ENCODE data around the gene MAP3K13. TPM values are rescaled to one million over a fixed set of nuclear protein-coding genes. Genes with fewer than 3 reads are reported as not detected.

The MAP3K13 gene
- total and polyA plus RNA-seq, 3 donors from 2014 or later = 37.1 to 66.5 (median 43.7) TPM

GRCh38 chr3:185350841-185351240, 12.1 kb upstream of the MAP3K13 start:
- Histone ChIP-seq H3K4me3 (no peak overlapping the region), H3K4me1 (no peaks in the 10 kb centered on the region), H3K27me3 (no peaks in the 10 kb centered on the region), H3K9me3 (no peaks in the 10 kb centered on the region), H3K27ac (no peak overlapping the region), H3K36me3 (ENCODE audit: low read depth, missing control alignments) (no peaks in the 10 kb centered on the region)
- intact Hi-C loops (cut with DNase I; ENCODE audit: low total_unique reads) = no loop called here
- DNase-seq = no peak
- 82 to 89% methylated on average over 6 of the region's 6 CpGs for WGBS, 2 donors
- TF ChIP-seq POLR2A (IDR thresholded peaks at IDR 0.05) (no peak), CTCF (IDR thresholded peaks at IDR 0.05) (no peak)

- DNase-seq = no peak
- no peaks in the 10 kb centered on the region for H3K36me3 ChIP-seq (ENCODE audit: low read depth, missing control alignments)
These were observed 11.5 kb upstream of the MAP3K13 start for GRCh38 chr3:185351396-185351795.

GRCh38 chr3:185353225-185353624, 9.7 kb upstream of the MAP3K13 start:
- H3K9me3 ChIP-seq = no peaks in the 10 kb centered on the region
- H3K27ac ChIP-seq = no peak overlapping the region
- H3K27me3 ChIP-seq = no peaks in the 10 kb centered on the region
- no peaks in the 10 kb centered on the region for H3K36me3 ChIP-seq (ENCODE audit: low read depth, missing control alignments)
- DNase-seq = no peak
- intact Hi-C loops (cut with DNase I; ENCODE audit: low total_unique reads) = no loop called here
- 75 to 82% methylated on average over 5 of the region's 5 CpGs for WGBS, 2 donors
- H3K4me1 ChIP-seq = no peaks in the 10 kb centered on the region
- TF ChIP-seq CTCF (IDR thresholded peaks at IDR 0.05) (no peak), POLR2A (IDR thresholded peaks at IDR 0.05) (no peak)
- no peak overlapping the region for H3K4me3 ChIP-seq

More at GRCh38 chr3:185351396-185351795, 11.5 kb upstream of the MAP3K13 start:
- no peaks in the 10 kb centered on the region for H3K27me3 ChIP-seq
- WGBS, 2 donors = 74 to 77% methylated on average over 2 of the region's 2 CpGs
- intact Hi-C loops (cut with DNase I; ENCODE audit: low total_unique reads) = no loop called here
- no peak for TF ChIP-seq CTCF (IDR thresholded peaks at IDR 0.05)
- no peak for TF ChIP-seq POLR2A (IDR thresholded peaks at IDR 0.05)
- H3K27ac ChIP-seq = no peak overlapping the region
- H3K9me3 ChIP-seq = no peaks in the 10 kb centered on the region
- no peaks in the 10 kb centered on the region for H3K4me1 ChIP-seq
- no peak overlapping the region for H3K4me3 ChIP-seq

GRCh38 chr3:185353823-185354614, 8.9 kb upstream of the MAP3K13 start:
- intact Hi-C loops (cut with DNase I; ENCODE audit: low total_unique reads) = no loop called here
- peak; percentile 4 to 41 (median 8) for TF ChIP-seq CTCF (IDR thresholded peaks at IDR 0.05)
- no peak for TF ChIP-seq POLR2A (IDR thresholded peaks at IDR 0.05)
- H3K27ac ChIP-seq = no peak overlapping the region
- H3K4me3 ChIP-seq = no peak overlapping the region
- H3K4me1 ChIP-seq = no peaks in the 10 kb centered on the region
- DNase-seq = peak; percentile 82
- no peaks in the 10 kb centered on the region for H3K27me3 ChIP-seq
- WGBS, 2 donors = 51 to 55% methylated on average over 11 to 13 of the region's 13 CpGs
- H3K36me3 ChIP-seq (ENCODE audit: low read depth, missing control alignments) = no peaks in the 10 kb centered on the region
- no peaks in the 10 kb centered on the region for H3K9me3 ChIP-seq

- no peak overlapping the region for H3K27ac ChIP-seq
- no peak for DNase-seq
- TF ChIP-seq CTCF (IDR thresholded peaks at IDR 0.05) (no peak), POLR2A (IDR thresholded peaks at IDR 0.05) (no peak)
- H3K9me3 ChIP-seq = no peaks in the 10 kb centered on the region
- no peaks in the 10 kb centered on the region for H3K36me3 ChIP-seq (ENCODE audit: low read depth, missing control alignments)
- no peak overlapping the region for H3K4me3 ChIP-seq
- intact Hi-C loops (cut with DNase I; ENCODE audit: low total_unique reads) = no loop called here
- H3K27me3 ChIP-seq = no peaks in the 10 kb centered on the region
- WGBS, 2 donors = 76 to 80% methylated on average over 5 of the region's 5 CpGs
- H3K4me1 ChIP-seq = no peaks in the 10 kb centered on the region
These were observed 6.4 kb upstream of the MAP3K13 start for GRCh38 chr3:185356499-185356898.

Measured in testis (tissue), 3 donors.